IgD-negative memory B cell (primary cell): Measurements from ENCODE around the gene GRIK3. TPM values are rescaled to one million over a fixed set of nuclear protein-coding genes. Genes with fewer than 3 reads are reported as not detected.

Source experiments
- H3K27ac Mint-ChIP-seq, 3 donors: one replicate each; pipeline ENCODE4 v1.8.0; 2020 to 2022; ENCODE audit warnings: mild to moderate bottlenecking in 3 of 3, mixed read lengths in 3 of 3, moderate library complexity in 1 of 3
- H3K27me3 Mint-ChIP-seq: one replicate; pipeline ENCODE4 v1.8.0; 2021; ENCODE audit warnings: mixed read lengths
- H3K36me3 Mint-ChIP-seq: one replicate; pipeline ENCODE4 v1.8.0; 2020; ENCODE audit warnings: mild to moderate bottlenecking, mixed read lengths
- H3K4me1 Mint-ChIP-seq, 3 donors: one replicate each; pipeline ENCODE4 v1.8.0; 2020 to 2022; ENCODE audit warnings: mixed read lengths in 3 of 3, mild to moderate bottlenecking in 1 of 3
- H3K4me3 Mint-ChIP-seq, 4 donors: one replicate each; pipeline ENCODE4 v1.8.0; 2020 to 2022; ENCODE audit warnings: mild to moderate bottlenecking in 4 of 4, mixed read lengths in 4 of 4, moderate library complexity in 3 of 4
- H3K9me3 Mint-ChIP-seq, 3 donors: one replicate each; pipeline ENCODE4 v1.8.0; 2020 to 2021; ENCODE audit warnings: mixed read lengths in 3 of 3, mild to moderate bottlenecking in 1 of 3
- polyA plus RNA-seq: library from polyadenylated mRNA; unstranded; fragments of 300-500 nt; fragmentation: Illumina TruSeq; gene quantifications from one replicate; pipeline ENCODE4 v1.2.3, GENCODE V29; 2021

The GRIK3 gene
- polyA plus RNA-seq, 1 donor from 2014 or later: 0.56 TPM

GRCh38 chr1:36987276-36987675, 47.0 kb downstream of the GRIK3 start:
- H3K9me3 Mint-ChIP-seq: no peaks in the 10 kb centered on the region
- H3K27me3 Mint-ChIP-seq: peaks cover 19% of the 10 kb centered on the region
- H3K4me3 Mint-ChIP-seq: no peak overlapping the region
- H3K36me3 Mint-ChIP-seq: no peaks in the 10 kb centered on the region
- H3K27ac Mint-ChIP-seq: no peak overlapping the region
- peaks cover 0 to 4% (median 0%) of the 10 kb centered on the region in 3 donors for H3K4me1 Mint-ChIP-seq

DNA sequence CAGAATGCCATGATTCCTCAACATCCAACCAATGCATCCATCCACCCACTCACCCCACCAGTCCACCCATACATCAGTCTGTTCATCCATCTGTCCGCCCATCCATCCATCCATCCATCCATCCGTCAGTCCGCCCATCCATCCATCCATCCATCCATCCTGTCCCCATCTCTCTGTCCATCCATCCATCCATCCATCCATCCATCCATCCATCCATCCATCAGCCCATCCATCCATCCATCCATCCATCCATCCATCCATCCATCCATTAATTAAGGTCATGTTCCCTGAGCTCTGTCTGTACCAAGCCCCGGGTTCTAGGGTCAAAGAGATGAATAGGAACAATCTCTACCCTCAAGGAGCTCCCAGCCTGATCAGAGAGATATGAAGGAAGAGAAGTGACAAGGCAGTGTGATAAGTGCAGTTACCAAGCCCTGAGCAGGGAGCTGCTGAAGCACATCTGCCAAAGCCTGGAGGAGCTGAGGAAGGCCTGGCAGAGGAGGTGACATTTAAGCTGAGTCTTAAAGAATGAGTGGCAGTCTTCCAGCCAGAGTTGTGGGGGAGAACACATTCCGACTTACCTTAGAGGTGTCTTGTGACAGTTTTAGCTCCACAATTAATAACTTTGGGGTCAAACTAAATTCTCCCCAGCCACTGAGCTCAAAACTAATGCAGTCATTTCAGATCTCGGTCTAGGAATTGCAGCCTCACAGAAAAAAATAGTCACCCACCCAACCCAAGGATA, 47.9 kb downstream of the GRIK3 start:
- Mint-ChIP-seq H3K4me3 (no peak overlapping the region), H3K9me3 (no peaks in the 10 kb centered on the region), H3K36me3 (no peaks in the 10 kb centered on the region), H3K27me3 (peaks cover 17% of the 10 kb centered on the region), H3K27ac (no peak overlapping the region), H3K4me1 (peaks cover 0 to 3% (median 0%) of the 10 kb centered on the region in 3 donors)

- no peaks in the 10 kb centered on the region for H3K9me3 Mint-ChIP-seq
- no peak overlapping the region for H3K4me3 Mint-ChIP-seq
- H3K27me3 Mint-ChIP-seq: peaks cover 17% of the 10 kb centered on the region
- H3K27ac Mint-ChIP-seq: no peak overlapping the region
- H3K36me3 Mint-ChIP-seq: peaks cover 2% of the 10 kb centered on the region
- peaks cover 0 to 3% (median 0%) of the 10 kb centered on the region in 3 donors for H3K4me1 Mint-ChIP-seq
Measured at GRCh38 chr1:36984675-36985074, 49.6 kb downstream of the GRIK3 start.

- no peaks in the 10 kb centered on the region for H3K9me3 Mint-ChIP-seq
- peaks cover 2% of the 10 kb centered on the region for H3K36me3 Mint-ChIP-seq
- H3K4me3 Mint-ChIP-seq: no peak overlapping the region
- peaks cover 0 to 2% (median 0%) of the 10 kb centered on the region in 3 donors for H3K4me1 Mint-ChIP-seq
- peaks cover 15% of the 10 kb centered on the region for H3K27me3 Mint-ChIP-seq
- H3K27ac Mint-ChIP-seq: no peak overlapping the region
Measured at GRCh38 chr1:36984026-36984425, 50.3 kb downstream of the GRIK3 start.

DNA sequence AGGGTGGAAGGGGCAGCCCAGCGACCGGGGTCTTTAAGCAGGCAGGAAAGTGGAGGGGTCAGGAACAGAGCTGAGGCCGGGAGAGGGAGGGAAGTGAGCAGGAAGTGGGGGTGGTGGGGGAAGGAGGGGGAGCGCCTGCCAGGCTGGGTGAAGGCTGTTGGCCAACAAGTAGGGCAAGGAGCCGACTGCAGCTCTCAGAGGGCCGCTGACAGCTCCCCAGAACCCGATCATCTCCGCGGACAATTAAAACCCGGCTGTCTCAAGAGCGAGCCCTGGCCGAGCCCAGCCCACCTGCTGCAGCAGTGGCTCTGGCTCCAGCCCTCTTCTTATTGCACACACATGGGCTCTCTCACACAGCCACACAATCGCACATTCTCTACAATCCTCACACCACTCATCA, 51.6 kb downstream of the GRIK3 start:
- peaks cover 0 to 9% (median 1%) of the 10 kb centered on the region in 3 donors for H3K9me3 Mint-ChIP-seq
- peaks cover 0 to 2% (median 0%) of the 10 kb centered on the region in 3 donors for H3K4me1 Mint-ChIP-seq
- peaks cover 18% of the 10 kb centered on the region for H3K27me3 Mint-ChIP-seq

GRCh38 chr1:36981771-36982622, 52.3 kb downstream of the GRIK3 start:
- H3K27ac Mint-ChIP-seq: no peak overlapping the region
- H3K4me3 Mint-ChIP-seq: no peak overlapping the region

More for the DNA sequence above, 51.6 kb downstream of the GRIK3 start:
- Mint-ChIP-seq H3K4me3 (no peak overlapping the region), H3K36me3 (peaks cover 2% of the 10 kb centered on the region), H3K27ac (no peak overlapping the region)

DNA sequence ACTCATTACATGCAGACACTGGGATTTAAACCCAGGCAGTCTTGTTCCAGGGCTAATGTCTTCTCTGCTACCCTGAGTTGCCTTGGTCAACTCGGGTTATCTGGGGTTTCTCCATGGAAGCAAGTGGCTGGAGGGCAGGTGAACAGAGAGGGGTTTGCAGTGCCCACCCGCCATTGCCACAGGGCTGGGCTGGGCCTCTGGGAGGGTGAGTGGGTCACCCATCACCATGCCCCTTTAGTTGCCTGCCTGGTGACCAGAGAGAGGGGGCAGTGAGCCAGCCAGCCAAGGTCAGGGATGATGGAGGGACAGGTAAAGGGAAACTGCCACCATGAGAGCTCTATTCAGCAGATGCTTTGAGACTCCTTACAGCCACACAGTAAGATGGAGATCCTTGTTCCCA, 53.2 kb downstream of the GRIK3 start:
- Mint-ChIP-seq H3K4me1 (peaks cover 0 to 2% (median 0%) of the 10 kb centered on the region in 3 donors), H3K9me3 (peaks cover 0 to 9% (median 1%) of the 10 kb centered on the region in 3 donors), H3K4me3 (no peak overlapping the region), H3K27me3 (peaks cover 16% of the 10 kb centered on the region), H3K27ac (no peak overlapping the region), H3K36me3 (peaks cover 2% of the 10 kb centered on the region)

More at GRCh38 chr1:36981771-36982622, 52.3 kb downstream of the GRIK3 start:
- Mint-ChIP-seq H3K9me3 (peaks cover 0 to 9% (median 1%) of the 10 kb centered on the region in 3 donors), H3K4me1 (peaks cover 0 to 2% (median 0%) of the 10 kb centered on the region in 3 donors), H3K27me3 (peaks cover 16% of the 10 kb centered on the region), H3K36me3 (peaks cover 2% of the 10 kb centered on the region)

- peaks cover 12% of the 10 kb centered on the region for H3K27me3 Mint-ChIP-seq
- H3K36me3 Mint-ChIP-seq: peaks cover 2% of the 10 kb centered on the region
- H3K4me1 Mint-ChIP-seq: no peaks in the 10 kb centered on the region
- no peak overlapping the region for H3K4me3 Mint-ChIP-seq
- no peak overlapping the region for H3K27ac Mint-ChIP-seq
- H3K9me3 Mint-ChIP-seq: peaks cover 0 to 9% (median 1%) of the 10 kb centered on the region in 3 donors
Measured at GRCh38 chr1:36977731-36978406, 56.4 kb downstream of the GRIK3 start.

DNA sequence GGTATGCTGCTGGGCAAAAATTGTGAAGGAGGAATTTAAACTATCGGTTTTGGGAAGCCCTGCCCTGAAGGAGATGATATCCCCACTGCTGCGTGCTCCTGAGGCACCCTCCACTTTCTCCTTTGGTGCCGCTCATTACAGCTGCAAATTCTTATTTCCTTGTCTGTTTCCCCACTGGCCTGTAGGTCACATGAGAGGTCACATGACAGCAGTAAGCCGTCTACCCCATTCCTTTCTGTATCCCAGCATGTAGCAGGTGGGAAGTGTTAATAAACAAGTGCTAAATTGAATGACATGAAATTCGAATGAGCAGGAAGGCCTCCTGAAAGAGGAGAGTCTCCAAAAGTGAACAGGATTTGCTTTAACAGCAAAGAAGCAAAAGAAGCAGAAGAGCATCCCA, 58.7 kb downstream of the GRIK3 start:
- H3K27me3 Mint-ChIP-seq: peaks cover 8% of the 10 kb centered on the region
- no peak overlapping the region for H3K4me3 Mint-ChIP-seq
- H3K9me3 Mint-ChIP-seq: peaks cover 0 to 9% (median 1%) of the 10 kb centered on the region in 3 donors
- H3K4me1 Mint-ChIP-seq: no peaks in the 10 kb centered on the region
- no peak overlapping the region for H3K27ac Mint-ChIP-seq
- peaks cover 2% of the 10 kb centered on the region for H3K36me3 Mint-ChIP-seq

GRCh38 chr1:36973056-36973455, 61.3 kb downstream of the GRIK3 start:
- Mint-ChIP-seq H3K9me3 (peaks cover 0 to 2% (median 0%) of the 10 kb centered on the region in 3 donors), H3K27me3 (peaks cover 8% of the 10 kb centered on the region), H3K4me1 (no peaks in the 10 kb centered on the region), H3K36me3 (no peaks in the 10 kb centered on the region), H3K4me3 (no peak overlapping the region), H3K27ac (no peak overlapping the region)

GRCh38 chr1:36971852-36972618, 62.3 kb downstream of the GRIK3 start:
- Mint-ChIP-seq H3K4me1 (no peaks in the 10 kb centered on the region), H3K9me3 (no peaks in the 10 kb centered on the region)

DNA sequence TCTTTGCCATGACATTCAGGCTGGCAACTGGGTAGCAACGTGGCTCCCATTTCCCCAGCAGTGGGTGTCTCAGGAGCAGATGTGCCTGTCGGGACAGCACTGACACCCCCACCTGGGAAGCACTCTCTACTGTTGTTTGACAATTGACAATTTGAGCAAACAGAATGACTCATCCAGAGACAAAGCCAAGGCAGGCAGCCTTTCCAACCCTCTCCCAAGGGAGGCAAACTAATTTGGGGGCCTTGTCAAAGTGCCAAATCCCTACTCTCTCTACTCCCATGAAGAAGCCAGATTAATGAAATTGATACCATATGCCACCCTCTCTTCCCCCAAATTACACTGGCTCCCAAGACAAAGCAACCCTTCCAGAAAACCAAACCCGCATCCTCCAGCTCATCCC, 65.6 kb downstream of the GRIK3 start:
- Mint-ChIP-seq H3K27me3 (peaks cover 7% of the 10 kb centered on the region), H3K4me1 (no peaks in the 10 kb centered on the region), H3K36me3 (no peaks in the 10 kb centered on the region), H3K27ac (no peak overlapping the region), H3K9me3 (no peaks in the 10 kb centered on the region), H3K4me3 (no peak overlapping the region)

More at GRCh38 chr1:36971852-36972618, 62.3 kb downstream of the GRIK3 start:
- Mint-ChIP-seq H3K4me3 (no peak overlapping the region), H3K27me3 (peaks cover 8% of the 10 kb centered on the region), H3K36me3 (no peaks in the 10 kb centered on the region), H3K27ac (no peak overlapping the region)

DNA sequence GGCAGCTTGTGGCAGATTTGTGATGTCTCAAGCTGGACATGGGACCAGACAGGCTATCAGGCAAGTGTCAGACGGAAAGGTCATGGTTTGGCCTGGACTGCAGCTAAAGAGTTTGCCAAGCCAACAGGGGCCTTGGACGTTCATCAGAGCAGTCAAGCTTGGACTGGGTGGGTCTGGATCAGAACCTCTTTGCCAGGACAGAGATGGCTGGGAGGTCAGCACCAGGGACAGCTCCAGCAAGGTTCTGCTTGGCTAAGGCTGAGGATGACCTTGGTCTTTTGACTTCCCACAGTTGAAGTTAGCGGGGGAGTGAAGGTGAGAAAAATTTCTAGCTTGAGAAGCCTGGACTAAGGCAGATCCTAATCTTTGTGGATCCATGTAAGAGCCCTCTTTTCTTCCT, 68.1 kb downstream of the GRIK3 start:
- Mint-ChIP-seq H3K4me1 (no peaks in the 10 kb centered on the region), H3K9me3 (peaks cover 0 to 2% (median 0%) of the 10 kb centered on the region in 3 donors), H3K27me3 (peaks cover 9% of the 10 kb centered on the region), H3K36me3 (no peaks in the 10 kb centered on the region), H3K4me3 (no peak overlapping the region), H3K27ac (no peak overlapping the region)
